Measurements from ENCODE around the gene ZNF280D.

DNA sequence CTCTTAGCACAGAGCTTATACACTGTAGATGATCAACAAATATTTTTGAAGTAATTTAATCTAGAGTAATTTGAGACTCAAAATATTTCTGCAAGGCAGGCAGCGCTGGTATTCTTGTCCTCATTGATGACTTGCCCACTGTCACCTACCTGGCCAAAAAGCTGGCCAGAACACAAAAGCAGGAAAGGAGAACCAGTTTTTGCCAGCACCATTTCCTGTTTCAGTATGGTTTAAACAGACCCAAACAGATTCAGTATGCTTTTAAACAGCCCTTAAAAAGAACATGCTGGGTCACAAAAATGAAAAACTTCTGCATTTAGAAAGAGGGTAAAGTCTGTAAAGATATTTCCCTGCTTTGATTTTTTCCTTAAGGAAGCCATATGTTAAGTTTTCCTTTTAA, 42.3 kb upstream of the ZNF280D start:
- TF ChIP-seq, protein P1, sequence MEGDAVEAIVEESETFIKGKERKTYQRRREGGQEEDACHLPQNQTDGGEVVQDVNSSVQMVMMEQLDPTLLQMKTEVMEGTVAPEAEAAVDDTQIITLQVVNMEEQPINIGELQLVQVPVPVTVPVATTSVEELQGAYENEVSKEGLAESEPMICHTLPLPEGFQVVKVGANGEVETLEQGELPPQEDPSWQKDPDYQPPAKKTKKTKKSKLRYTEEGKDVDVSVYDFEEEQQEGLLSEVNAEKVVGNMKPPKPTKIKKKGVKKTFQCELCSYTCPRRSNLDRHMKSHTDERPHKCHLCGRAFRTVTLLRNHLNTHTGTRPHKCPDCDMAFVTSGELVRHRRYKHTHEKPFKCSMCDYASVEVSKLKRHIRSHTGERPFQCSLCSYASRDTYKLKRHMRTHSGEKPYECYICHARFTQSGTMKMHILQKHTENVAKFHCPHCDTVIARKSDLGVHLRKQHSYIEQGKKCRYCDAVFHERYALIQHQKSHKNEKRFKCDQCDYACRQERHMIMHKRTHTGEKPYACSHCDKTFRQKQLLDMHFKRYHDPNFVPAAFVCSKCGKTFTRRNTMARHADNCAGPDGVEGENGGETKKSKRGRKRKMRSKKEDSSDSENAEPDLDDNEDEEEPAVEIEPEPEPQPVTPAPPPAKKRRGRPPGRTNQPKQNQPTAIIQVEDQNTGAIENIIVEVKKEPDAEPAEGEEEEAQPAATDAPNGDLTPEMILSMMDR (IDR thresholded peaks at IDR 0.05) = no peak
- no peak for TF ChIP-seq POLR2A (IDR thresholded peaks at IDR 0.05)
